ENCODE results near the gene EPN1. TPM values are rescaled to one million over a fixed set of nuclear protein-coding genes. Genes with fewer than 3 reads are reported as not detected.
A peak's percentile ranks its signal among the peaks of the same experiment; 100 is the strongest.

The EPN1 gene
- total RNA-seq, 2 donors from 2014 or later = 148 to 149 TPM

GRCh38 chr19:55681131-55682092, 6.4 kb downstream of the EPN1 start:
- no peaks in the 10 kb centered on the region for H3K27me3 Mint-ChIP-seq (ENCODE audit: insufficient read depth)
- no peak overlapping the region for H3K4me3 Mint-ChIP-seq
- Histone ChIP-seq H3K27ac (ENCODE audit: low read depth, low read length) (no peak overlapping the region), H3K4me1 (ENCODE audit: control insufficient read depth, insufficient read depth, low read length) (peaks cover 15% of the 10 kb centered on the region), H3K4me3 (ENCODE audit: low read length) (no peak overlapping the region), H3K27me3 (ENCODE audit: control insufficient read depth, insufficient read depth, low read length, poor library complexity, severe bottlenecking) (no peaks in the 10 kb centered on the region), H3K9ac (ENCODE audit: extremely low read depth, low read length, poor library complexity, severe bottlenecking) (no peak overlapping the region), H3K36me3 (ENCODE audit: control insufficient read depth, insufficient read depth, low read length) (peaks cover 55% of the 10 kb centered on the region), H3K9me3 (ENCODE audit: control insufficient read depth, low read length) (no peaks in the 10 kb centered on the region)
- H3K27ac Mint-ChIP-seq = no peak overlapping the region
- peaks cover 58% of the 10 kb centered on the region for H3K36me3 Mint-ChIP-seq (ENCODE audit: low read depth)
- no peaks in the 10 kb centered on the region for H3K9me3 Mint-ChIP-seq
- TF ChIP-seq CTCF (conservative IDR thresholded peaks at IDR 0.05) = no peak
- WGBS, 2 experiments (ENCODE audit: insufficient coverage in 1 of 2, insufficient read length in 1 of 2) = 91 to 94% methylated on average over 5 to 9 of the region's 9 CpGs
- H3K4me1 Mint-ChIP-seq = peaks cover 29% of the 10 kb centered on the region
- DNase-seq = no peak

GRCh38 chr19:55683449-55684261, 8.6 kb downstream of the EPN1 start:
- peaks cover 12% of the 10 kb centered on the region for H3K4me1 ChIP-seq (ENCODE audit: control insufficient read depth, insufficient read depth, low read length)
- Mint-ChIP-seq H3K4me3 (peak overlapping the region; percentile 34), H3K9me3 (no peaks in the 10 kb centered on the region), H3K27me3 (ENCODE audit: insufficient read depth) (no peaks in the 10 kb centered on the region), H3K27ac (peak overlapping the region; percentile 96), H3K36me3 (ENCODE audit: low read depth) (peaks cover 50% of the 10 kb centered on the region), H3K4me1 (peaks cover 13% of the 10 kb centered on the region)
- H3K4me3 ChIP-seq (ENCODE audit: low read length) = peak overlapping the region; percentile 1
- no peaks in the 10 kb centered on the region for H3K9me3 ChIP-seq (ENCODE audit: control insufficient read depth, low read length)
- H3K27me3 ChIP-seq (ENCODE audit: control insufficient read depth, insufficient read depth, low read length, poor library complexity, severe bottlenecking) = no peaks in the 10 kb centered on the region
- no peak for TF ChIP-seq CTCF (conservative IDR thresholded peaks at IDR 0.05)
- 91 to 97% methylated on average over 21 to 22 of the region's 22 CpGs for WGBS, 2 experiments (ENCODE audit: insufficient coverage in 1 of 2, insufficient read length in 1 of 2)
- H3K27ac ChIP-seq (ENCODE audit: low read depth, low read length) = no peak overlapping the region
- H3K9ac ChIP-seq (ENCODE audit: extremely low read depth, low read length, poor library complexity, severe bottlenecking) = no peak overlapping the region
- DNase-seq = no peak
- H3K36me3 ChIP-seq (ENCODE audit: control insufficient read depth, insufficient read depth, low read length) = peaks cover 57% of the 10 kb centered on the region

GRCh38 chr19:55684946-55685681, 10.1 kb downstream of the EPN1 start:
- DNase-seq = no peak
- H3K4me1 Mint-ChIP-seq = peaks cover 13% of the 10 kb centered on the region
- peaks cover 44% of the 10 kb centered on the region for H3K36me3 Mint-ChIP-seq (ENCODE audit: low read depth)
- H3K27me3 Mint-ChIP-seq (ENCODE audit: insufficient read depth) = no peaks in the 10 kb centered on the region
- H3K9me3 ChIP-seq (ENCODE audit: control insufficient read depth, low read length) = no peaks in the 10 kb centered on the region
- H3K27ac Mint-ChIP-seq = no peak overlapping the region
- WGBS, 2 experiments (ENCODE audit: insufficient coverage in 1 of 2, insufficient read length in 1 of 2) = 96% methylated on average over 56 to 60 of the region's 60 CpGs
- H3K4me3 ChIP-seq (ENCODE audit: low read length) = no peak overlapping the region
- no peak overlapping the region for H3K4me3 Mint-ChIP-seq
- H3K27ac ChIP-seq (ENCODE audit: low read depth, low read length) = no peak overlapping the region
- peaks cover 12% of the 10 kb centered on the region for H3K4me1 ChIP-seq (ENCODE audit: control insufficient read depth, insufficient read depth, low read length)
- no peaks in the 10 kb centered on the region for H3K9me3 Mint-ChIP-seq
- peaks cover 48% of the 10 kb centered on the region for H3K36me3 ChIP-seq (ENCODE audit: control insufficient read depth, insufficient read depth, low read length)
- H3K27me3 ChIP-seq (ENCODE audit: control insufficient read depth, insufficient read depth, low read length, poor library complexity, severe bottlenecking) = no peaks in the 10 kb centered on the region
- no peak for TF ChIP-seq CTCF (conservative IDR thresholded peaks at IDR 0.05)
- no peak overlapping the region for H3K9ac ChIP-seq (ENCODE audit: extremely low read depth, low read length, poor library complexity, severe bottlenecking)
